ENCODE measurements around the gene SCN7A. TPM values are rescaled to one million over a fixed set of nuclear protein-coding genes. Genes with fewer than 3 reads are reported as not detected.
"Not testable (repeated sequence)": the region's sequence is repeated elsewhere in the genome, so short reads cannot be mapped to it uniquely, and the experiment has no call there.

SCN7A gene
- total RNA-seq, 2 experiments from 2014 or later = not detected

DNA sequence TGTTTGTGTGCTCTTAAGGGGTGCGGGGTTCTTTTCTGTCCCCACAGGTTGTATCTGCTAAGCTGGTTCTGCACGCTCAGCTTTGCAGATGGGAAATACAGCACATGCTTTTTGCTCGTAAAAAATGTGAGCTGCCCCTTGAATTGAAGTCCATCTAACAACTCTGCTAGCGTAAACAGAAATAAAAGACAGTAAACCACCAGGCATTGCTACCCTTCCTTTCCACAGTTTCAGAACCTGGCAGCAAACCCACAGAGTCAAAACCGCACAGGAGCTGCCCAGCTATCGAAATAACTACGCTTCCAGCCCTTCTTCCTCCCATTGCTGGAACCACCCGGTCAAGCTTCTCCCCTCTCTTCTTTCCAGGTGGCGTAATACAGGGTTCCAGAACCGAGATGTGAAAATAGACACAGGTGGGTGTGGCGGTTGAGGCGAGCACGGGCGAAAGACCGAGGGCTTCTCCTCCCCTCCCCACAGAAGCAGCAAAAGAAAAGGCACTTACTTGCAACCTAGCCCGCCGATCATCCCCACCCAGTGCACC, 118.8 kb downstream of the SCN7A start:
- POLR2A ChIA-PET = no interaction called here
- CTCF ChIA-PET = interaction anchor here (0.6 to 0.7 kb wide), 2 partner anchors 94 to 799 kb away, joined by 3 to 4 read pairs; no protein-coding TSS in a partner anchor
- H3K4me1 Mint-ChIP-seq = peaks cover 22% of the 10 kb centered on the region
- H3K27ac Mint-ChIP-seq = no peak overlapping the region
- no peaks in the 10 kb centered on the region for H3K9me3 Mint-ChIP-seq
- no peaks in the 10 kb centered on the region for H3K36me3 Mint-ChIP-seq (ENCODE audit: low read depth)
- H3K27me3 Mint-ChIP-seq = peaks cover 45% of the 10 kb centered on the region
- no peak for DNase-seq
- H3K4me3 Mint-ChIP-seq = peak overlapping the region; percentile 72

DNA sequence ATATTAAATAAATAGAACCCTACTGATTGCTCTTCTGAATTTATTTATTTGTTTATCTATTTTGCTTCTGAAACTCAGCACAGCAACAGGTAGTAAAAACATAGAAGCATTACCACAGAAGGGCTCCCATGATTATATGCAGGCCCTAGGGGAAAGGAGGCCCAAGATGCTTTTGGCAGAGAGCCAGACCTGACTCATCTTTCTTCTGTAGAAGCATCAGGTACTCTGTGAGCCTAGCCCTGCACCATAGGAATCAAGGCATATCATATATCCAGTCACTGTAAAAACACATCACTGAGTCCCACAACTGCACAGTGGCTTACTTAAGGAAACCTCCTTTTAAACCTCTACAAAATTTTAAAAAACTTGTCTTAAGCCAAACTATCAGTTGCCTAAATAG, 120.1 kb downstream of the SCN7A start:
- no peak overlapping the region for H3K27ac Mint-ChIP-seq
- H3K4me3 Mint-ChIP-seq = no peak overlapping the region
- H3K27me3 Mint-ChIP-seq = peaks cover 42% of the 10 kb centered on the region
- POLR2A ChIA-PET = no interaction called here
- CTCF ChIA-PET = no interaction called here
- no peaks in the 10 kb centered on the region for H3K36me3 Mint-ChIP-seq (ENCODE audit: low read depth)
- no peak for DNase-seq
- H3K9me3 Mint-ChIP-seq = no peaks in the 10 kb centered on the region
- peaks cover 22% of the 10 kb centered on the region for H3K4me1 Mint-ChIP-seq

DNA sequence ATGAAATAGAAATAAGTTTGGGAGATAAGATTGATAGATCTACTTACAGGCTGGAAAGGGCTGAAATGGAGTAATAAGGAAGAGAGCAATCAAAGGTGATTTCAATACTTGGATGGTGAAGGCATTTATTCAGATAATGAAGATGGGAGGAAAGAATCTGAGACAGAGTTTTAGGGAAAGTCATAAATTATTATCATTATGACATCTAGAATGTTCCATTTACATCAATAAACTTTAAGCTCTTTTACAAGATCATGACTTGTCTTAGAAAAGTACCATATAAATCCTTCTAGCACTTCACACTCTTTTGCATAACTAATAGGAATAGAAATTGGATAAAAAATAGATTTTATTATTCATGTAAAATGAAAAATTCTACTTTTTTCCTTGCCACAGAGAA, 120.5 kb downstream of the SCN7A start:
- no peak for DNase-seq
- CTCF ChIA-PET = no interaction called here

DNA sequence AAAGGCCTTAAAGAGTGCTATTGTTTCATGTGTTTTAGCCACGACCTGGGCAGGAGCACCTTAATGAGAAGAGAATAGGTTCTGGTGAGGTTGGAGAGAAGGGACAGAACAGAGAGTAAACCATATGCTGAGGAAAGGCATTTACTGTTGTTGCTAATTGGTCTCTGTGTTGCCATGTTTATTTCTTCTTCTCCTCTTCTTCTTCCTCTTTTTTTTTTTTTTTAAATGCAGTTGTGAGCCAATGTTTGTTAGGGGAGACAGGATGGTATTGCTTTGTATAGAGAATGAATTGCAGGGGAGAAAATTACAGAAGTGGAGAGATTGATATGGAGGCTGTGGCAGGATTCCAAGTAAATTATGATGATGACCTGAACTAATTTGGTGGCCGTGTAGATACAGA, 120.9 kb downstream of the SCN7A start:
- no peak overlapping the region for H3K27ac Mint-ChIP-seq
- no peak for DNase-seq
- H3K27me3 Mint-ChIP-seq = peaks cover 38% of the 10 kb centered on the region

More for the DNA sequence above, 120.5 kb downstream of the SCN7A start:
- H3K9me3 Mint-ChIP-seq = no peaks in the 10 kb centered on the region
- H3K27ac Mint-ChIP-seq = no peak overlapping the region
- POLR2A ChIA-PET = no interaction called here
- no peaks in the 10 kb centered on the region for H3K36me3 Mint-ChIP-seq (ENCODE audit: low read depth)
- H3K4me1 Mint-ChIP-seq = peaks cover 22% of the 10 kb centered on the region
- peaks cover 42% of the 10 kb centered on the region for H3K27me3 Mint-ChIP-seq
- H3K4me3 Mint-ChIP-seq = no peak overlapping the region

DNA sequence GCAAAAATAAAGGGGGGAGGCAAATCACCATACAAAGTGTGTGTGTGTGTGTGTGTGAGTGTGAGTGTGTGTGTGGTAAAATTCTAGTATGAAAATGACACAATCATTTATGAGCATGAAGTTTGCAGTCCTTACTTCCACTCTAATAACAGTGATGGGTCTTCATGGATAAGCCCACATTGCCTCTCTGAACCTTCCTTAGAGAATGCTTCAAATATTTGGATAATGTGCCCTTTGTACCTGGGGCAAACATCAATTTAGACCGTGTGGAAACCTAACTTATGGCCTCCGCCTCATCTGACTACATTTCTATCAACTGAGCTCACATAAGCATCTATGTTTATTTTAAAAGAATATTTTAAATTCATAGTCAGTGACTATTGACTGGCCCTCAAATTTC, 122.0 kb downstream of the SCN7A start:
- no peak overlapping the region for H3K4me3 Mint-ChIP-seq
- H3K27ac Mint-ChIP-seq = no peak overlapping the region
- ChIA-PET CTCF (no interaction called here), POLR2A (no interaction called here)
- no peak for DNase-seq
- peaks cover 22% of the 10 kb centered on the region for H3K4me1 Mint-ChIP-seq
- no peaks in the 10 kb centered on the region for H3K9me3 Mint-ChIP-seq
- H3K27me3 Mint-ChIP-seq = peaks cover 29% of the 10 kb centered on the region
- H3K36me3 Mint-ChIP-seq (ENCODE audit: low read depth) = no peaks in the 10 kb centered on the region

More for the DNA sequence above, 120.9 kb downstream of the SCN7A start:
- no peaks in the 10 kb centered on the region for H3K9me3 Mint-ChIP-seq
- ChIA-PET CTCF (no interaction called here), POLR2A (no interaction called here)
- peaks cover 22% of the 10 kb centered on the region for H3K4me1 Mint-ChIP-seq
- H3K4me3 Mint-ChIP-seq = no peak overlapping the region
- H3K36me3 Mint-ChIP-seq (ENCODE audit: low read depth) = no peaks in the 10 kb centered on the region

DNA sequence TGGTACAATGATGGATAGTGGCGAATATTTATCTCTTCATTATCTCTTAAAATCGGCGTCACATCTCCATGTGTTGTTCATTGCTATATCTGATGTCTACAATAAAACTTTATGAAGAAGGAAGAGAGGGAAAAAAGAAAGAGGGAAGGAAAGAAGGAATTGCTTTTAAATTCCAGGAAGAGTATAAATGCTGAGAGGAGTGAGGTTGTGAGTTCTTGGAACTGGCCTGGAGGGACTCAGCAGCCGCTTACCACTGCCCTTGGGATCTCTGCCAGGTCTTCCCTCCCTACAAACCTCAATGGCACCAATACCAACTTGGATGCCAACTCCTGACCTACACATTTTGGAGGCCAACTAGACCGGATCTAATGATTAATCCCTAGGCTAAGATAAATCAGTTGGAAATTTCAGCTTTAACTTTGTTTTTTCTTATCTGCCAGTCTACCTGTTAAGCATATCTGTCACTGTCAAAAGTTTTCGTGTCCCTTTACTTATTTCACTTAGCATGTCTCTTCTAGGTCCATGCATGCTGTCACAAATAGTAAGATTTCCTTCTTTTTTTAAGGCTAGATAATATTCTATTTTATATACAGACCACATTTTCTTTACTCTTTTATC, 128.1 kb downstream of the SCN7A start:
- no peaks in the 10 kb centered on the region for H3K9me3 Mint-ChIP-seq
- ChIA-PET CTCF (no interaction called here), POLR2A (no interaction called here)
- peaks cover 2% of the 10 kb centered on the region for H3K27me3 Mint-ChIP-seq
- no peaks in the 10 kb centered on the region for H3K4me1 Mint-ChIP-seq
- H3K4me3 Mint-ChIP-seq = no peak overlapping the region
- no peak for DNase-seq
- H3K36me3 Mint-ChIP-seq (ENCODE audit: low read depth) = no peaks in the 10 kb centered on the region
- no peak overlapping the region for H3K27ac Mint-ChIP-seq

DNA sequence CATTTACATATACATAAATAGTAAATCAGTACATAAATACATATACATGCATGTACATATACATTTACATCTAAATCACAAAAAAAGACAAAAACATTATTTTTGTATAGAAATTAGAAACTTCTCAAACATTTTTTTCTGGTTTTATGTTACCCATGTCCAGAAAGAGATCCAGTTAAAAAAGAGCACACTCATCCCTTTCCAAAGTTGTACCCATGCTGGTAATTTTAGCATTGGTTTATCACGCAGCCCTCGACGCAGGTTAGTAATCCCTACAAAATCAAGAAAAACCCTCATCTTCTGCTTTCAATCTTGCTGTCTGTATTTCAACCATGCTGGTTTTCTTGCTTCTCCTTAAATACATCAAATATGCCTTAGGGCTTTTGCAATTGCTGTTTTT, 128.8 kb downstream of the SCN7A start:
- Mint-ChIP-seq H3K9me3 (no peaks in the 10 kb centered on the region), H3K36me3 (ENCODE audit: low read depth) (no peaks in the 10 kb centered on the region), H3K4me3 (no peak overlapping the region), H3K4me1 (no peaks in the 10 kb centered on the region), H3K27me3 (peaks cover 2% of the 10 kb centered on the region), H3K27ac (no peak overlapping the region)
- DNase-seq = no peak
- ChIA-PET CTCF (no interaction called here), POLR2A (no interaction called here)

DNA sequence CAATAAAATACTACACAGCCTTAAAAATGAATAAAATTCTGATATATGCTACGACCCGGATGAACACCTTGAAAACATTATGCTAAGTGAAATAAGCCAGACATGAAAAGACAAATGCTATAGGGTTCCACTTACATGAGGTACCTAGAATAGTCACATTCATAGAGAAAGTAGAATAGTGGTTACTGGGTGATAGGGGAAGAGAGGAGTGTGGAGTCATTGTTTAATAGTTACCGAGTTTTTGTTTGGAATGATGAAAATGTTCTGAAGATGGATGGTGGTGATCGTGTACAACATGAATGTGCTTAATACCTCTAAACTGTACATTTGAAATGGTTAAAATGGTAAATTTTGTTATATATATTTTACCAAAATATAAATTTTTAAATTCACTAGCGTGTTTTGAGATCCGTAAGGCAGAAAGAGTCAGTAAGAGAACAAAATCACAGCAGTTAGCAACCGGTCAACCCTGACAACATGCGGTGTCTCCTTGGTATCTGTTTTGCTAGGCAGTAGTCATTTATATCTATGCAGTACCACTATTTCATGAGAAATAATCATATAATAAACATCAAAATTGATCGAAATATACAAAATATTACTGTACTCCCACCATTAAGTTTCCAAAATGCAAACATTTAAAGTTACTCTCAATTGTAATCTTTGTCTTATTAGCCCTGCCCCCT, 129.4 kb downstream of the SCN7A start:
- H3K4me3 Mint-ChIP-seq = no peak overlapping the region
- CTCF ChIA-PET = no interaction called here
- no peaks in the 10 kb centered on the region for H3K36me3 Mint-ChIP-seq (ENCODE audit: low read depth)
- POLR2A ChIA-PET = no interaction called here
- no peaks in the 10 kb centered on the region for H3K9me3 Mint-ChIP-seq
- no peak for DNase-seq
- peaks cover 2% of the 10 kb centered on the region for H3K27me3 Mint-ChIP-seq
- H3K27ac Mint-ChIP-seq = no peak overlapping the region
- H3K4me1 Mint-ChIP-seq = no peaks in the 10 kb centered on the region

DNA sequence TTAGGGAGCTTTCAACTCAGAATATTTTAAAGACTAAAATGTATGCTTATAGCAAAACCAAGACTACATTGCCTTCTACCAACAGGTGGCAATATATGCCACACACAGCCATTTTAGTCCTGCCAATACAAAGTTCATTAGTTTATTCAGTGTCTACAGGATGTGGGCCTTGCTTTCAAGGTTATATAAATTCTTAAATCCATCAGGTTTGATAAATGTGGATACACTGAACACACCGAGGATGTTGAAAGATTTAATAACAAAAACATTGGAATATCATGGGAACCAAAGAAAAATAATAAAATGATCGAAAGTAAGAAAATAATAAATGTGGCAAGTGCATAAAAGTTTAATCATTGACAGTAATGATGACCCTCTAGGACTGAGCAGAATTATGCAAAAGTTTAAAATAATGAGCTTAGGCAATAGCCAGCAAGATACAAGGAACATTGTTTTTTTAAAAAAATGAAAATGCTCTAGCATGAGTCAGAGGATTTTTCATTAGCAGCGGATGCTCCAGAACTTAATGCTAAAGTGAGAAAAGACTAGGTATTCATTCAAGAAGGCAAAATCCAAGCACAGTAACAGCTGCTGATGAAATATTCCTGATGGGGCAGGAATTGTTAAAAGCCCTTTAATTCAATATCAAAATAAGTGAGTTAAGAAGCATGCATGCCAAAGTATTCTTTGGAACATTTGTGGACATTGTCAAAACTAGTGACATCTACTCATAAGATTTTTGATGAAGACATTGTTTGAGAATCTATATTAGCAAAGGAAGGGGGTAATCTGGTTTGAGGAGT, 132.5 kb downstream of the SCN7A start:
- ChIA-PET POLR2A (no interaction called here), CTCF (interaction anchor here (0.6 kb wide), 1 partner anchor 1822 kb away, joined by 4 read pairs; no protein-coding TSS in a partner anchor)
- DNase-seq = no peak
- Mint-ChIP-seq H3K36me3 (ENCODE audit: low read depth) (no peaks in the 10 kb centered on the region), H3K4me1 (no peaks in the 10 kb centered on the region), H3K4me3 (no peak overlapping the region), H3K27ac (no peak overlapping the region), H3K27me3 (peaks cover 2% of the 10 kb centered on the region), H3K9me3 (no peaks in the 10 kb centered on the region)

DNA sequence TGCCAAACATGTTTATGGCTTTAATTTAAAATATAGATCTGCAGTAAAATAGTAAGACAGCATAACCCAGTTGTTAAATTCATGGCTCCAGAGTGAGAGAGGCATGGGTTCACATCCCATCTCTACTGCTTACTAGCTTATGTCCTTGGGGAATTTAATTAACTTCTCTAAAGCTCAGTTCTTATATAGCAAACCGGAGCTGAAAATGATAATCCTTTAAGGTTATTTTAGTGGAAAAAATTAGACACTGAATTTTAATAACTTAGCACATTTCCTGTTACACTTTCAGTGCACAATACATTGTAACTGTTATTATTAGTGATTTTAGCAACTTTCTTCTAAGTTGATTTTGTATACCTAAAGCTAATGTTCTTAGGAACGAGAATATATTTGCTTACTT, 133.1 kb downstream of the SCN7A start:
- POLR2A ChIA-PET = no interaction called here
- H3K27me3 Mint-ChIP-seq = peaks cover 2% of the 10 kb centered on the region
- H3K9me3 Mint-ChIP-seq = no peaks in the 10 kb centered on the region
- no peak overlapping the region for H3K27ac Mint-ChIP-seq
- DNase-seq = no peak
- H3K4me3 Mint-ChIP-seq = no peak overlapping the region
- CTCF ChIA-PET = interaction anchor here (0.6 kb wide), 1 partner anchor 1821 kb away, joined by 4 read pairs; no protein-coding TSS in a partner anchor
- no peaks in the 10 kb centered on the region for H3K4me1 Mint-ChIP-seq
- H3K36me3 Mint-ChIP-seq (ENCODE audit: low read depth) = no peaks in the 10 kb centered on the region

DNA sequence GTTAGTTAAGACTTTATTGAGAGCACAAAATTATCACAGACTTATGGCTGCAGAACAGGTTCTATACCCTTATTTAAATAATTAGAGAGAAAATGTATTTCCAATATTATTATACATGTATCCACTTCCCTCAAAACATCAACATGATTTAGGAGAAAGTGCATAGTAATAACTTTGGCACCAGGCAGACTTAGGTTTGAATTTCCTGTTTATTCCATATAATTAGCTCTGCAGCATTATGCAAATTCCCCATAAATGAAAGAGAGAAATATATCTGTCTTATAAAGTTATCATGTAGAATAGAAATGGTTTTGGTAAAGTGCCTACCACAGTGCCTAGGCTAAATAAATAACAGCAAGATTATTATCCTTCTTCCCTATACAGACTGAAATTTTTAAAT, 133.6 kb downstream of the SCN7A start:
- no peaks in the 10 kb centered on the region for H3K9me3 Mint-ChIP-seq
- DNase-seq = no peak
- H3K27ac Mint-ChIP-seq = no peak overlapping the region
- ChIA-PET CTCF (no interaction called here), POLR2A (no interaction called here)
- H3K4me3 Mint-ChIP-seq = no peak overlapping the region
- H3K27me3 Mint-ChIP-seq = no peaks in the 10 kb centered on the region
- no peaks in the 10 kb centered on the region for H3K36me3 Mint-ChIP-seq (ENCODE audit: low read depth)
- H3K4me1 Mint-ChIP-seq = no peaks in the 10 kb centered on the region

DNA sequence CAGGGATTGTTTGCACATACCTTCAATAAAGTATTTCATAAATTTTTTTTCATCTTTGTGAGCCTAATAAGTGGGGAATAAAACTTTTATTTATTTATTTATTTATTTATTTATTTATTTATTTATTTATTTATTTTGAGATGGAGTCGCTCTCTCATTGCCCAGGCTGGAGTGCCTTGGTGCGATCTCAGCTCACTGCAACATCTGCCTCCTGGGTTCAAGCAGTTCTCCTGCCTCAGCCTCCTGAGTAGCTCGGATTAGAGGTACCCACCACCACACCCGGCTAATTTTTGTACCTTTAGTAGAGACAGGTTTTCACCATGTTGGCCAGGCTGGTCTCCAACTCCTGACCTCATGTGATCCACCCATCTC, 136.1 kb downstream of the SCN7A start:
- POLR2A ChIA-PET; H3K4me3 Mint-ChIP-seq; H3K9me3 Mint-ChIP-seq; DNase-seq; H3K36me3 Mint-ChIP-seq (ENCODE audit: low read depth); H3K27me3 Mint-ChIP-seq; H3K4me1 Mint-ChIP-seq; CTCF ChIA-PET; H3K27ac Mint-ChIP-seq: not testable (repeated sequence)
